Measurements from ENCODE around the gene POMC.
"Not testable (repeated sequence)": the region's sequence is repeated elsewhere in the genome, so short reads cannot be mapped to it uniquely, and the experiment has no call there.

POMC gene

GRCh38 chr2:25176541-25177181 is 8.3 kb upstream of the POMC start:
- DNase-seq: no peak

GRCh38 chr2:25176138-25176537 is 7.8 kb upstream of the POMC start:
- DNase-seq: no peak

- no peak for DNase-seq
Observed at GRCh38 chr2:25174192-25174861, 5.9 kb upstream of the POMC start.

- no peak for DNase-seq
Observed at GRCh38 chr2:25173719-25174118, 5.3 kb upstream of the POMC start.

- DNase-seq: no peak
Observed at GRCh38 chr2:25170888-25171287, 2.5 kb upstream of the POMC start.

GRCh38 chr2:25169073-25169470 is 692 bp upstream of the POMC start:
- no peak for DNase-seq

GRCh38 chr2:25165992-25166875 is 2.1 kb downstream of the POMC start:
- peak; percentile 30 for DNase-seq

GRCh38 chr2:25164561-25164960 is 3.8 kb downstream of the POMC start:
- no peak for DNase-seq

GRCh38 chr2:25162061-25162460 is 6.3 kb downstream of the POMC start:
- DNase-seq: not testable (repeated sequence)

GRCh38 chr2:25161055-25161781 is 7.2 kb downstream of the POMC start:
- DNase-seq: peak; percentile 76

GRCh38 chr2:25160376-25160775 is 8.0 kb downstream of the POMC start:
- no peak for DNase-seq

GRCh38 chr2:25159949-25160348 is 8.4 kb downstream of the POMC start:
- no peak for DNase-seq

- DNase-seq: no peak
Observed at GRCh38 chr2:25158096-25158852, 10.1 kb downstream of the POMC start.

- no peak for DNase-seq
Observed at GRCh38 chr2:25155401-25155800, 13.0 kb downstream of the POMC start.

GRCh38 chr2:25151718-25152117 is 16.7 kb downstream of the POMC start:
- no peak for DNase-seq

- DNase-seq: not testable (repeated sequence)
Observed at GRCh38 chr2:25150993-25151392, 17.4 kb downstream of the POMC start.

GRCh38 chr2:25149646-25150045 is 18.7 kb downstream of the POMC start:
- DNase-seq: no peak

- no peak for DNase-seq
Observed at GRCh38 chr2:25146896-25147295, 21.5 kb downstream of the POMC start.

- no peak for DNase-seq
Observed at GRCh38 chr2:25145803-25146202, 22.6 kb downstream of the POMC start.

GRCh38 chr2:25141120-25141519 is 27.3 kb downstream of the POMC start:
- no peak for DNase-seq

GRCh38 chr2:25140535-25140934 is 27.8 kb downstream of the POMC start:
- DNase-seq: not testable (repeated sequence)

GRCh38 chr2:25132693-25133092 is 35.7 kb downstream of the POMC start:
- no peak for DNase-seq

Measured in activated naive CD4-positive, alpha-beta T cell treated with anti-CD3 and anti-CD28 coated beads, Interleukin-2, amount 50 U/mL, for 16 hours (primary cell).